ENCODE data around the gene PTH1R.
A peak's percentile ranks its signal among the peaks of the same experiment; 100 is the strongest.

The PTH1R gene

GRCh38 chr3:46877406-46878125 lies at the start of gene PTH1R:
TSS of gene PTH1R (plus strand) at chr3:46877721. CDS start at chr3:46883560, 5,839 bp downstream.
- TF ChIP-seq, protein P1, sequence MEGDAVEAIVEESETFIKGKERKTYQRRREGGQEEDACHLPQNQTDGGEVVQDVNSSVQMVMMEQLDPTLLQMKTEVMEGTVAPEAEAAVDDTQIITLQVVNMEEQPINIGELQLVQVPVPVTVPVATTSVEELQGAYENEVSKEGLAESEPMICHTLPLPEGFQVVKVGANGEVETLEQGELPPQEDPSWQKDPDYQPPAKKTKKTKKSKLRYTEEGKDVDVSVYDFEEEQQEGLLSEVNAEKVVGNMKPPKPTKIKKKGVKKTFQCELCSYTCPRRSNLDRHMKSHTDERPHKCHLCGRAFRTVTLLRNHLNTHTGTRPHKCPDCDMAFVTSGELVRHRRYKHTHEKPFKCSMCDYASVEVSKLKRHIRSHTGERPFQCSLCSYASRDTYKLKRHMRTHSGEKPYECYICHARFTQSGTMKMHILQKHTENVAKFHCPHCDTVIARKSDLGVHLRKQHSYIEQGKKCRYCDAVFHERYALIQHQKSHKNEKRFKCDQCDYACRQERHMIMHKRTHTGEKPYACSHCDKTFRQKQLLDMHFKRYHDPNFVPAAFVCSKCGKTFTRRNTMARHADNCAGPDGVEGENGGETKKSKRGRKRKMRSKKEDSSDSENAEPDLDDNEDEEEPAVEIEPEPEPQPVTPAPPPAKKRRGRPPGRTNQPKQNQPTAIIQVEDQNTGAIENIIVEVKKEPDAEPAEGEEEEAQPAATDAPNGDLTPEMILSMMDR (IDR thresholded peaks at IDR 0.05; ENCODE audit: control extremely low read depth, extremely low read depth, low read depth, missing control alignments) = no peak
- no peak for DNase-seq (ENCODE audit: extremely low spot score)
- POLR2A ChIA-PET = no interaction called here
- CTCF ChIA-PET = interaction anchor here (0.5 to 2.9 kb wide), 4 partner anchors 10 to 100 kb away, joined by 3 to 13 read pairs (median 10); no protein-coding TSS in a partner anchor

GRCh38 chr3:46829699-46830208 lies 47.8 kb upstream of the PTH1R start:
- TF ChIP-seq, protein P1 (IDR thresholded peaks at IDR 0.05; ENCODE audit: control extremely low read depth, extremely low read depth, low read depth, missing control alignments) = no peak
- ChIA-PET CTCF (interaction anchor here (2.0 kb wide), 1 partner anchor 16 kb away, joined by 7 read pairs; no protein-coding TSS in a partner anchor), POLR2A (no interaction called here)
- DNase-seq (ENCODE audit: extremely low spot score) = peak; percentile 78

DNA sequence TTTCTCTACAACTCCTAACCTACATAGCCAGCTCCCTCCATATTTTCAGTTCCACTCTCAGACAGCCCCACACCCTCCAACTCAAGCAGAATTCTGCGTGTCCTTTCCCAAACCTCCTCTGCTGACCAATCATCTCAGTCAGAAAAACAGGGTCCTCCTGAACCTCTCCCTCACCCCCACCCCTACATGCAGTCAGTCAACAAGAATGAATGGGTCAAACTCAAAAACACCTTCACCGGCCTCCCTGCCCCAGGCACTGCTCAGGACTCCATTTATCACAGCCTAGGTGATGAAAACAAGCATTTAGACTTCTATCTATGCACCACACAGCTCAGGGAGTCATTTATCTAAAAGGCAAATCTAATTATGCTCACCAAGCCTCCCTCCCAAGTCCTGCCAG lies 46.7 kb upstream of the PTH1R start:
- DNase-seq (ENCODE audit: extremely low spot score) = no peak
- ChIA-PET POLR2A (no interaction called here), CTCF (no interaction called here)
- TF ChIP-seq, protein P1 (IDR thresholded peaks at IDR 0.05; ENCODE audit: control extremely low read depth, extremely low read depth, low read depth, missing control alignments) = no peak

- ChIA-PET POLR2A (no interaction called here), CTCF (no interaction called here)
- DNase-seq (ENCODE audit: extremely low spot score) = no peak
- TF ChIP-seq, protein P1 (IDR thresholded peaks at IDR 0.05; ENCODE audit: control extremely low read depth, extremely low read depth, low read depth, missing control alignments) = no peak
Observed at GRCh38 chr3:46831316-46831715, 46.2 kb upstream of the PTH1R start.

DNA sequence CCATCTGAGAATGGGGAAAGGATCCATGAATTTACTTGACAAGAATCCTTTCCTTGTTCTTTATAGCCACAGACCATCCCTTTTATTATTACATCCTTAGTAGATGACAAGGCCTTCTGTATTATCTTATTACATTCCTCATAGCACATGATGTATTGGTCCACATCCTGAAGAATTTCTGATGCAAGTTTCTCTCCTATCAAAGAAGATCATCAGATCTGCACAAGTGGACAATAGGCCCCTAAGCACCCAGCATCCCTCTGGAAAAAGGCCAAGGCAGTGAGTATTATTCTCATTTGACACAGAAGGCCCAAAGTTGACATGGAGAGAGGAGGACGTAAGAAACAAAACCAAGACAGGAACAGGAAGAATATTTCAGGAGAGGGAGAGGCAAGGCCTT lies 45.7 kb upstream of the PTH1R start:
- ChIA-PET POLR2A (no interaction called here), CTCF (no interaction called here)
- TF ChIP-seq, protein P1 (IDR thresholded peaks at IDR 0.05; ENCODE audit: control extremely low read depth, extremely low read depth, low read depth, missing control alignments) = no peak
- no peak for DNase-seq (ENCODE audit: extremely low spot score)

DNA sequence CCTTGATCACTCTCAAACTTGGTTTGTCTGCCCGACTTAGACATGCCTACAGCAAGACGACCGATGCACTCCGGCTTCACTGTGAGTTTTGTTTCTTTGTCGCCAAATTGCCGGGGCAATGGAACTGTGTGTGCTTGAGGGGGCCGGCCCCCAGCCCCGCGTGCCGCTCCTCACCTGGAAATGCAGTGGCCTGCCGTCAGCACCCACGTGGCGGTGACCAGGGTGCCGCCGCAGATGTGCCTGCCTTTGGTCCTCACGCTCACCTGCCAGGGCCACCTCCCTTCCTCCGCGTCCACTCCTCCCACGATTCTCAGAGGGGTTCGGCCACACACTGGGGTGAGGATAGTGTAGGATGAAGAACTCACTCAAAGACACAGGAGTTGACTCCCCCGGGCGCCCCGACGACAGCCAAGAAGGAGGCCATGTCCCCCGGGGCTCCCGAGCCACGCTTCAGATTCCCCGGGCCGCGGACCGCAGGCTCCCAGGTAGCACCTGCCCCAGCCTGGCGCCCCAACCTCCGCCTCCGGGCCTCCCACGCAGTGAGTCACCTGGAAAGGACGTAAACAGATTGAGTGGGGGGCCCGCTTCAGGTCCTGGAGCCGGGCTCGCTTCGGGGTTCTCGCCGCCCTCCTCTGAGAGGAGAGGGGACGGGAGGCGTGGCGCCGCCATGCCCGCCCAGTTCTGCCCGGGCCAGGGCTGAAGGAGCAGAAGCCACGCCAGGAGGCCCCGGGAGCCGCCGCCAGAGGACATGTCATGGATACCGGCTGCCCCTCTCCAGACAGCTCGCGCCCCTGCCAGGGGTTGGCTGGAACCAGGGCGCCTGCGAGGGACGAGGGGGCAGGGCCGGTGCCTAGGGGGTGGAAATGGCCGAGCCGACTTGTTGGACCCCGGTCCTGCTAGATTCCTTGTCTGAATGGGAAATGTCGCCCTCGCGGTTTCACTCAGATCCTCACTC lies 43.9 kb upstream of the PTH1R start:
- POLR2A ChIA-PET = no interaction called here
- CTCF ChIA-PET = no interaction called here
- DNase-seq (ENCODE audit: extremely low spot score) = no peak
- TF ChIP-seq, protein P1 (IDR thresholded peaks at IDR 0.05; ENCODE audit: control extremely low read depth, extremely low read depth, low read depth, missing control alignments) = no peak

Data from GM10248 (cell line).